OCI-LY7 (cell line): ENCODE data around the gene NDUFB10.

Source experiments
- EZH2phosphoT487 ChIP-seq: fragments of 200-600 bp; sonication (generic); IDR thresholded peaks from 2 replicates; pipeline ENCODE4 v1.6.1; 2018; ENCODE audit warnings: low read depth, borderline replicate concordance, mild to moderate bottlenecking, mixed run types, antibody characterized with exemption, low read length, moderate library complexity, mixed read lengths
- TF ChIP-seq, protein P1 (sequence below): fragments of 200-600 bp; sonication (generic); conservative IDR thresholded peaks from 2 replicates; pipeline ENCODE4 v1.5.1; 2014; ENCODE audit warnings: mild to moderate bottlenecking, antibody characterized with exemption, low read length, moderate library complexity, mixed read lengths

DNA sequence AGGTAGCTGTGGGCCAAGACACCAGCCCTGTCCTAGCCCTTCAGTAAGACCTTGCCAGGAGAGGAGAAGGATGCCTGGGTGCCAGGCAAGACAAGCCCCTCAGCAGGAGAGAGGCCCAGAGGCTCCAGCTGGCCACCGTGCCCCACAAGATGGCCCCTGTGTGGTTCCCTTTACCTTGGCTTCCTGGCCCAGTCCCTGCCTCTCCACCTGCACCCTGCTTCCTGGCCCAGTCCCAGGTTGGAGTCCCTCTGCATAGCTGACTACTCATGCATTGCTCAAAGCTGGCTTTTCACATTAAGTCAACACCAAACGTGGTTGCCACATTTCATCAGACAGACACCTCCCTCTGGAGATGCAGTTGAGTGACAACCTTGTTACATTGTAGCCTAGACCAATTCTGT lies 34.4 kb downstream of the NDUFB10 start:
- no peak for TF ChIP-seq EZH2phosphoT487
- TF ChIP-seq, protein P1, sequence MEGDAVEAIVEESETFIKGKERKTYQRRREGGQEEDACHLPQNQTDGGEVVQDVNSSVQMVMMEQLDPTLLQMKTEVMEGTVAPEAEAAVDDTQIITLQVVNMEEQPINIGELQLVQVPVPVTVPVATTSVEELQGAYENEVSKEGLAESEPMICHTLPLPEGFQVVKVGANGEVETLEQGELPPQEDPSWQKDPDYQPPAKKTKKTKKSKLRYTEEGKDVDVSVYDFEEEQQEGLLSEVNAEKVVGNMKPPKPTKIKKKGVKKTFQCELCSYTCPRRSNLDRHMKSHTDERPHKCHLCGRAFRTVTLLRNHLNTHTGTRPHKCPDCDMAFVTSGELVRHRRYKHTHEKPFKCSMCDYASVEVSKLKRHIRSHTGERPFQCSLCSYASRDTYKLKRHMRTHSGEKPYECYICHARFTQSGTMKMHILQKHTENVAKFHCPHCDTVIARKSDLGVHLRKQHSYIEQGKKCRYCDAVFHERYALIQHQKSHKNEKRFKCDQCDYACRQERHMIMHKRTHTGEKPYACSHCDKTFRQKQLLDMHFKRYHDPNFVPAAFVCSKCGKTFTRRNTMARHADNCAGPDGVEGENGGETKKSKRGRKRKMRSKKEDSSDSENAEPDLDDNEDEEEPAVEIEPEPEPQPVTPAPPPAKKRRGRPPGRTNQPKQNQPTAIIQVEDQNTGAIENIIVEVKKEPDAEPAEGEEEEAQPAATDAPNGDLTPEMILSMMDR, result no peak
